Fibroblast of the aortic adventitia (primary cell): ENCODE results near the gene TMEM198. TPM values are rescaled to one million over a fixed set of nuclear protein-coding genes. Genes with fewer than 3 reads are reported as not detected.

Experiments used
- DNase-seq: peaks from one replicate; pipeline ENCODE4 v3.0.0-alpha.2; 2010; ENCODE audit warnings: low read depth
- H3K4me3 ChIP-seq: 2 replicates; pipeline ENCODE4 v1.5.1; 2011; ENCODE audit warnings: low read depth, mild to moderate bottlenecking, control low read depth, low read length, moderate library complexity
- CTCF ChIP-seq: IDR thresholded peaks from 2 replicates; pipeline ENCODE4 v1.5.1; 2011; ENCODE audit warnings: mild to moderate bottlenecking, low read length, control low read depth, inconsistent platforms; ENCODE audit not compliant: insufficient read depth
- total RNA-seq: library from RNA; depleted of rRNA; stranded (reverse); fragments of >200 nt; gene quantifications from 2 replicates; pipeline ENCODE4 v1.2.3, GENCODE V29; 2012; ENCODE audit warnings: low replicate concordance

TMEM198 gene
- total RNA-seq, 1 donor, result 1.1 TPM

GRCh38 chr2:219581346-219581745 lies 37.5 kb downstream of the TMEM198 start:
- DNase-seq, result no peak
- no peak for TF ChIP-seq CTCF
- H3K4me3 ChIP-seq, result no peak overlapping the region

GRCh38 chr2:219591091-219591490 lies 47.3 kb downstream of the TMEM198 start:
- no peak for TF ChIP-seq CTCF
- H3K4me3 ChIP-seq, result no peak overlapping the region
- no peak for DNase-seq

- no peak for DNase-seq
- no peak overlapping the region for H3K4me3 ChIP-seq
- TF ChIP-seq CTCF, result no peak
These were observed 48.9 kb downstream of the TMEM198 start for GRCh38 chr2:219592736-219593135.

- no peak for DNase-seq
- no peak for TF ChIP-seq CTCF
- H3K4me3 ChIP-seq, result no peak overlapping the region
These were observed 49.3 kb downstream of the TMEM198 start for GRCh38 chr2:219593154-219593553.

- H3K4me3 ChIP-seq, result no peak overlapping the region
- TF ChIP-seq CTCF, result peak; percentile 13
- no peak for DNase-seq
These were observed 51.4 kb downstream of the TMEM198 start for GRCh38 chr2:219595256-219595655.

- peak; percentile 38 for DNase-seq
- H3K4me3 ChIP-seq, result peak overlapping the region; percentile 96
- TF ChIP-seq CTCF, result no peak
These were observed 53.2 kb downstream of the TMEM198 start for GRCh38 chr2:219596954-219597551.
